RPMI7951 (cell line): ENCODE measurements around the gene MYOM1. TPM values are rescaled to one million over a fixed set of nuclear protein-coding genes. Genes with fewer than 3 reads are reported as not detected.
"Not testable (repeated sequence)": the region's sequence is repeated elsewhere in the genome, so short reads cannot be mapped to it uniquely, and the experiment has no call there.

Experiments used
- DNase-seq: peaks from one replicate; pipeline ENCODE4 v3.0.0-alpha.2; 2012; ENCODE audit warnings: low read depth
- total RNA-seq: library from RNA; depleted of rRNA; stranded (reverse); fragments of >200 nt; shearing (Covaris generic); gene quantifications from 2 replicates; pipeline ENCODE4 v1.2.3, GENCODE V29; 2014

The MYOM1 gene
- total RNA-seq, 1 experiment from 2014 or later, result not detected

GRCh38 chr18:3058328-3059191, 161.2 kb downstream of the MYOM1 start:
- no peak for DNase-seq

DNA sequence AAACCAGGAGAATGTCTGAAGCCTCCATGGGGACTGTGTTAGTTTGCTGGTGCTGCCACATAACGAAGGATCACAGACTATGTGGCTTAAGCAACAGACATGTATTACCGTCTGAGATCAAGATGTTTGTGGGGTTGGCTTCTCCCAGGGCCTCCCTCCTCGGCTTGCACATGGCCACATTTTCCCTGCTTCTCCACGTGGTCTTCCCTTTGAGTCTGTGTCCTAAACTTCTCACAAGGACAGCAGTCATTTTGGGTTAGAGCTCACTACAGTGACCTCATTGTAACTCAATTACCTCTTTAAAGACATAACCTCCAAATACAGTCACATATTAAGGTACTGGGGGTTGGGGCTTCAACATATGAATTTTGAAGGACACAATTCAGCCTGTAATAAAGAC, 162.2 kb downstream of the MYOM1 start:
- DNase-seq, result no peak

GRCh38 chr18:3056311-3056710, 163.5 kb downstream of the MYOM1 start:
- DNase-seq, result no peak

DNA sequence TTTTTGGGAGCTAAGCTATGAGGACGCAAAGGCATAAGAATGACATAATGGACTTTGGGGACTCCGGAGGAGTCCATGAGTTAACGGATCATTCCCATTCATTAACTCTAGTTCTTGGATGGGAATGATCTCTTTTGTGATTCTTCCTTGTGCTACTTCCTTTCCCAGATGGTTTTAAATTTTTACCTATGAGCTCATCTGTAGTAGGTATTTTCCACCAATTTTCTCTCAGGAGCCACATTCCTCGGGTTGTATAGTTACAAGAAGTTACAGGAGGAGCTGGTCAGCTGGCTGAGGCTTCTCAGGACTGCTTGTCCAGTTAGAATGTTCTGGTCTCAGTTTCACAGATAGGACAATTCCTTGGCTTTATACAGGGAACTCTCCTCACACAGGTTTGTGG, 164.0 kb downstream of the MYOM1 start:
- DNase-seq, result no peak

- no peak for DNase-seq
These were observed 164.5 kb downstream of the MYOM1 start for GRCh38 chr18:3055186-3055728.

DNA sequence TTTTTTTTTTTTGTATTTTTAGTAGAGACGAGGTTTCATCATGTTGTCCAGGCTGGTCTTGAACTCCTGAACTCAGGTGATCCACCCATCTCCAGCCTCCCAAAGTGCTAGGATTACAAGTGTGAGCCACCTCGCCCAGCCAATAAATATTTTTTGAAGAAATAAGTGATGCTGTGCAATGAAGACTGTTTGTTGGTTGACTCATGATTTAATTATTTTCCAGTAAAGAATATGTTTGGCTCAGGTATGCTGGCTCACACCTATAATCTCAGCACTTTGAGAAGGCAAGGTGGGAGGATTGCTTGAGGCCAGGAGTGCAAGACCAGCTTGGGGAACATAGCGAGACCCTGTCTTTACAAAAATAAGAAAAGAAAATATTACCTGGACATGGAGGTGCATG, 165.0 kb downstream of the MYOM1 start:
- DNase-seq, result no peak

DNA sequence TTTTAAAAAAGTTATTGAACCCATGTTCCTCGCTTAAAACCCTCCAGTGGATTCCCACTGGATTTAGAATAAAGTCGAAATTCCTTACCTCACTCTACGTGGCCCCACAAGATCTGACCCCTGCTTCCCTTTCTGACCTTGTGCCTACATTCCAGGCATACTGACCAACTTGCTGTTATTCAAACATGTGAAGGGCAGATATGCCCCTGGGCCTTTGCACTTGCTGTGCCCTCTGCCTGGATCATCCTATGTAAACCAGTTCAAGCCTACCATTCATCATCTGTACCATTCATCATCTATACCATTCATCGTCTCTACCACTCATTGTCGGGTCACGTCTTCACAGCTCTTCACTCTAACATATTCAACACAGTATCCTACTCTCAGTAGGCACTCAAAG, 165.6 kb downstream of the MYOM1 start:
- DNase-seq, result no peak

GRCh38 chr18:3053081-3053480, 166.7 kb downstream of the MYOM1 start:
- no peak for DNase-seq

- no peak for DNase-seq
These were observed 167.4 kb downstream of the MYOM1 start for GRCh38 chr18:3052411-3052758.

DNA sequence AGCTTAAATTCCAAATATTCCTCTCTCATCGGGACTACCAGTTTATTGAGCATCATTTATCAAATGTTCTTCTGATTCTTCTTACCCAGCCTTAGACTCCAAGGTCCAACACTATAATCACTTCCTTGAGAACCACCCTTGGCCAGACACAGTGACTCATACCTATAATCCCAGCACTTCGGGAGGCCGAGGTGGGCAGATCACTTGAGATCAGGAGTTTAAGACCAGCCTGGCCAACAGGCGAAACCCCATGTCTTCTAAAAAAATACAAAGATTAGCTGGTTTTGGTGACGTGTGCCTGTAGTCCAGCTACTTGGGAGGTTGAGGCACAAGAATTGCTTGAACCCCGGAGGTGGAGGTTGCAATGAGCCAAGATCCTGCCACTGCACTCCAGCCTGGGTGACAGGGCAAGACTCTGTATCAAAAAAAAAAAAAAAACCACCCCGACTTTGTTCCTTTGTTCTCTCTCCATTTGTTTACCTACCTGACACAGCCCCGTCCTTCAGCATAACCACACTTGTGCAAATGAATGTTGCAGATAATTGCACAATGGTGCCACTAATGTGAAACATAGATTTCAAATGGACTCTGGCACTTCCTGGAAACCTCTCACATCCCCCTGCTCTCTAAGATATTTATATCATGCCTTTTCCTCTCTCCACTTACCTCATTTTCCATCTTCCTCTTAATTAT, 167.9 kb downstream of the MYOM1 start:
- DNase-seq, result no peak

DNA sequence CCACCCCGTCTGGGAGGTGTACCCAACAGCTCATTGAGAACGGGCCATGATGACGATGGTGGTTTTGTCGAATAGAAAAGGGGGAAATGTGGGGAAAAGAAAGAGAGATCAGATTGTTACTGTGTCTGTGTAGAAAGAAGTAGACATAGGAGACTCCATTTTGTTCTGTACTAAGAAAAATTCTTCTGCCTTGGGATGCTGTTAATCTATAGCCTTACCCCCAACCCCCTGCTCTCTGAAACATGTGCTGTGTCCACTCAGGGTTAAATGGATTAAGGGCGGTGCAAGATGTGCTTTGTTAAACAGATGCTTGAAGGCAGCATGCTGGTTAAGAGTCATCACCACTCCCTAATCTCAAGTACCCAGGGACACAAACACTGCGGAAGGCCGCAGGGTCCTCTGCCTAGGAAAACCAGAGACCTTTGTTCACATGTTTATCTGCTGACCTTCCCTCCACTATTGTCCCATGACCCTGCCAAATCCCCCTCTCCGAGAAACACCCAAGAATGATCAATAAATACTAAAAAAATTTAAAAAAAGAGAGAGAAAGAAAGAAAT, 169.8 kb downstream of the MYOM1 start:
- DNase-seq, result not testable (repeated sequence)

DNA sequence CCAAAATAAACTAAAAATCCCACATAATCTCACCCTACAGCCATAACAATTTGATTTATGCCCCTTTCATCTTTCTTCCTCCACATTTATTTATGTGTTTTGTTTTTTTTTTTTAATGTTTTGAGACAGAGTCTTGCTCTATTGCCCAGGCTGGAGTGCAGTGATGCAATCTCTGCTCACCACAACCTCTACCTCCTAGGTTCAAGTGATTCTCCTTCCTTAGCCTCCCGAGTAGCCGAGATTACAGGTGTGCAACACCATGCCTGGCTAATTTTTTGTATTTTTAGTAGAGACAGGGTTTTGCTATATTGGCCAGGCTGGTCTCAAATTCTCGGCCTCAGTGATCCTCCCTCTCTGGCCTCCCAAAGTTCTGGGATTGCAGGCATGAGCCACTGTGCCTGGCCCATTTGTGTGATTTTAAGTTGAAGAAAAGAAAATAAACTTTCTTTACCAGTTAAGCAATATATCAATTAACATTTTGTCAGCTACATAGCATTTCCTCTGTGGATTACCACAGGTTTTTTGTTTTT, 170.9 kb downstream of the MYOM1 start:
- DNase-seq, result no peak

- no peak for DNase-seq
These were observed 171.6 kb downstream of the MYOM1 start for GRCh38 chr18:3048121-3048520.

DNA sequence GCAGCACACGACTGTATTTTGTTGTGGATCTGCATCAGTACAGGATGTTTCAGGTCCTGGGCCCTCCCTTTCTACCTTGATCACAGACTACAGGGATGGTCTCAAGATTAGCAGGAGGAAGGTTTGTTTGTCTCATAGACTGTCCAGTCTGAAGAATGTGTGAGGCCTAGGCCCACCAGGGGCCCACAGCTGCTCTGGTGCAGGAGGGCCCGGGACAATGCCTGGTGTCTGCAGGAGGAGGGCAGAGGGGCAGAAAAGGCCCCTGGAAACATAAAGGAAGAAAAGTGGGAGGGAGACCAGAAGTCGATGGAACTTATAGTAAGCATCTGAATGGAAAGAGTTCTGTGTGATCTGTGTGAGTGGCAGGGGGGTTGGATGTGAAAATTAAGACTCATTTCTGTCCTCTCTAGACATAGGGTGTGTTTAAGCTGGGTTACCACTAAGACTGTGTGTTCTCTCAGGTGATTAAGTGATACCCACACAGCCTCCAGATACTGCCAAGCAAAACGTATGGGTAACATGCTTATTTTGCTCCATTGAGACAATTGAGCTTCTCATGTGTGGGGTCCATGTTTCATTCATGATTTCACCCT, 173.5 kb downstream of the MYOM1 start:
- no peak for DNase-seq

- DNase-seq, result no peak
These were observed 174.7 kb downstream of the MYOM1 start for GRCh38 chr18:3044931-3045698.

GRCh38 chr18:3042379-3042778, 177.4 kb downstream of the MYOM1 start:
- DNase-seq, result no peak

GRCh38 chr18:3041843-3042242, 177.9 kb downstream of the MYOM1 start:
- no peak for DNase-seq

DNA sequence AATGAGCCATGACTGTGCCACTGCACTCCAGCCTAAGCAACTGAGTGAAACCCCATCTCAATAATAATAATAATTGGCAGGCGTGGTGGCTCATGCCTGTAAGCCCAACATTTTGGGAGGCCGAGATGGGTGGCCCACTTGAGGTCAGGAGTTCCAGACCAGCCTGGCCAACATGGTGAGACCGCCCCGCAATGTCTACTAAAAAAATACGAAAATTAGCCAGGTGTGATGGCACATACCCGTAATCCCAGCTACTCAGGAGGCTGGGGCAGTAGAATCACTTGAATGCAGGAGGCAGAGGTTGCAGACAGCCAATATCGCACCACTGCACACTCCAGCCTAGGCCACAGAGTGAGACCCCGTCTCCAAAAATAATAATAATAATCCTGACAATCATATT, 178.9 kb downstream of the MYOM1 start:
- no peak for DNase-seq

GRCh38 chr18:3040173-3040572, 179.6 kb downstream of the MYOM1 start:
- DNase-seq, result no peak

DNA sequence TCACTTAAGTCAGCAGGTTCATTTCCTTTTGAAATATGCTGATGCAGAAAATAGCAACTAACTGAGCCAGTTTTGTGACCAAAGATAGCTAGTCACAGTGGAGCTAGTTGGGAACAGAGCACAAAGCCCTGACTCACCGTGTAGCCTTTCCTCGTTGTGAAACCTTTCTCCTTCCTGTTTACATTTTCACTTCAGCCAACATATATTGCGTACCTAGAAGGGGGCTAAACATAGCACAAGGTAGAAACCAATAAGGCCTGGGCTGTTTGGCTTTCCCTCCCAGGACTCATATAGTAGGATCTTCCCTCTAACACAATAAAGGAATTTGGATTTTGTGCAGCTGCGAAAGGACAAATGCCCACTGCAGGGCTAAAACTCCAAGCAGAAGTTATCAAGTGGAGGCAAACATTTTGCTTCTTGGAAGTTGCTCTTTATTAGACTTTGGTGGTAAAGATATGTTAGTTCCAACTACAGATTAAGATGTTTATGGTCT, 182.3 kb downstream of the MYOM1 start:
- DNase-seq, result peak; percentile 30

GRCh38 chr18:3036108-3036507, 183.7 kb downstream of the MYOM1 start:
- DNase-seq, result no peak
